GM15510 (cell line): ENCODE results near the gene CAMK1G.

Experiments
- POLR2A ChIP-seq: IDR thresholded peaks from 3 replicates; pipeline ENCODE4 v1.6.1; 2011; ENCODE audit warnings: borderline replicate concordance; ENCODE audit not compliant: insufficient read length; ENCODE audit errors: extremely low read depth

Gene CAMK1G

DNA sequence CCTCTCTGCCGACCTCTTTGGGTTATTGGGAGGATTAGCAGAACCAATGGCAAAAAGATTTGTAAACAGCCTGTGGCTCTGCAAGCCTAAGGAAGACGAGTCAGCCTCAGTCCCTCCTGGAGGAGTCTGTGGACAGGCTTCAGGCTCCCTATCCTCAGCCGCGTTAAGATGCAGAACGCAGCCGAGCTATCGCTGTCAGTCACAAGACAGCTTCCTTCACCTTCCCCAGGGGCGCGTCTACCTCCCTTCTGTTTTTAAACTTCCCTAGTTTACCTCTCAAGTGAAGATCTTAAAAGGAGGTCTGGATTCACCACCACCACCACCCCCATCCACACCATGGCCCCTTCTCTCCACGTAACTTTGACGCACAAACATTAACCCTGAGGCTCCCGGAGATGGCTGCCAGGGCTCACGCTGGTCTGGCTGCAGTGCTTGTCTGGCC lies 738 bp downstream of the CAMK1G start:
- TF ChIP-seq POLR2A: no peak

DNA sequence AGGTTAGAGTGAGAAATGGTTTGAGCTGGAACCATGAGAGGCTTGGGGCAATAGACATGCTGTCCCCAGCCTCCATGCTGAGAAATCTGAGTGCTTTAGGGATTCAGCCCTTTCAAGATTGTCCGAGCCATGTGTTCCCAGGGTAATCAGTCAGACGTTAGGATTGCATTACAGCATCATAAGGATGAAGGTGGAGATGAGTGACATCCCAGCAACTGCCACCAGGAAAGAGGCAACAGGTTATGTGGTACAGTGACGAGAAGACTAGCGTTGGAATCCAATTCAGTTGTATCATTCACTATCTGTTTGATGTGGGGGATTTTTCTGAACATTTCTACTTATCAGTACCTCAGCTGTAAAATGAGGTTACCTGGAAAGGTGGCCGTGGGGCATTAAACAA lies 1.7 kb downstream of the CAMK1G start:
- no peak for TF ChIP-seq POLR2A

GRCh38 chr1:209585672-209586071 lies 2.2 kb downstream of the CAMK1G start:
- TF ChIP-seq POLR2A: no peak

DNA sequence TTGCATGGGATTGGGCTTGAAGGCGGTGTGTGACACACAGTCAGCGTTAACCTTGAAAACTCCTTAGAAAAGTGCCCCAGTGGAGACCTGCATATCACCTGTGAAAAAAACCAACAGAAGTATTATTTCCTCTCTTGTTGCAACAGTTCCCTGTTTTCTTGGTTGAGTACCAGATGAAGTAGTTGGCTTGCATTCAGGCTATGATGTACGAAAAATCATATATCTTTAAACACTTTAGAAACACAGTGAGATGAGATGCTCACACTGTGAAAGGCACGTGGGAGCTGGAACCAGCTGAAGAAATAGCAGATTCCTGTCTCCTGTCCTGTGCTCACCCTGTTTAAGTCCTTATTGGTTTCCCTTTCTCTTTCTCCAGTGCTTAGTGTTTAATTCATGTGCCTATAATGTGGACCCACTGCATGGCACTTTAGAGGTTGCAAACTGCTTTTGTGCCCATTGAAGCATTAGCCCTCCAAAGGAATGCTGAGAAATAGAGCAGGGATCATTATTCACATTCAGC lies 2.8 kb downstream of the CAMK1G start:
- no peak for TF ChIP-seq POLR2A

DNA sequence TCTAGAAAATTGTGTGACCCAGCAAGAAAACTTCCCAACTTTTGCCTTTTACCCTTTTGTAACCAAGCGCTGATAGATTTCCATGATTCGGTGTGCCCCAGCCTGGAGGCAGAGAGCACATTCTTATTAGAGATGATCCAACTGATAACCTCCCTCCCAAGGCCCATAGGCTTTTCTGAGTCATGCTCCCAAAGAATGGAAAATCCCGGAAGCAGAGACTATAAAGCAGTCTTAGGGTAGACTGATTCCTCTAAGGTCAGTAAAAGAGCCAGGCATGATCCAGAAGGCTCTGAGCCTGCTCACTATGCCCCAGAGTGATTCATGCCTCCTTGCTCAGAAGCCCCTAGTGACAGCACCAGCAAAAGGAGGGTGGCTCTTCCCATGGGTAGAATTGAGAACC lies 4.3 kb downstream of the CAMK1G start:
- TF ChIP-seq POLR2A: no peak

- no peak for TF ChIP-seq POLR2A
Measured at GRCh38 chr1:209589440-209589839, 5.9 kb downstream of the CAMK1G start.

- no peak for TF ChIP-seq POLR2A
Measured at GRCh38 chr1:209589863-209590262, 6.3 kb downstream of the CAMK1G start.

- TF ChIP-seq POLR2A: no peak
Measured at GRCh38 chr1:209590405-209590804, 6.9 kb downstream of the CAMK1G start.

GRCh38 chr1:209593747-209594146 lies 10.2 kb downstream of the CAMK1G start:
- no peak for TF ChIP-seq POLR2A

- TF ChIP-seq POLR2A: no peak
Measured at GRCh38 chr1:209594440-209594839, 10.9 kb downstream of the CAMK1G start.

DNA sequence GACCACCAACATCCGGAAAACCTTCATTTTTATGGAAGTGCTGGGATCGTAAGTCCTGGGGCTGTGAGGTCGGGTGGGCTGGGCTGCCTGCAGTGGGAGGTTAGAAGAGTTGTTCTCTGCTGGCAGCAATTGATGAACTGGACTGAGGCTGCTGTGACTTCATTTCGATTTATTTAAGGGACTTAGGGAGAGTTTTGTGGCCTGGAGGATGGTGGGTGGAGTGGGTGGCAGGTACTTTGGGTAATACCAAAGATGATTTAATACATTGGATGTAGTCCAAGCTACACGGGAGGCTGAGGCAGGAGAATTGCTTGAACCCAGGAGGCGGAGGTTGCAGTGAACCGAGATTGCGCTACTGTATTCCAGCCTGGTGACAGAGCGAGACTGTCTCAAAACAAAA lies 11.5 kb downstream of the CAMK1G start:
- no peak for TF ChIP-seq POLR2A

DNA sequence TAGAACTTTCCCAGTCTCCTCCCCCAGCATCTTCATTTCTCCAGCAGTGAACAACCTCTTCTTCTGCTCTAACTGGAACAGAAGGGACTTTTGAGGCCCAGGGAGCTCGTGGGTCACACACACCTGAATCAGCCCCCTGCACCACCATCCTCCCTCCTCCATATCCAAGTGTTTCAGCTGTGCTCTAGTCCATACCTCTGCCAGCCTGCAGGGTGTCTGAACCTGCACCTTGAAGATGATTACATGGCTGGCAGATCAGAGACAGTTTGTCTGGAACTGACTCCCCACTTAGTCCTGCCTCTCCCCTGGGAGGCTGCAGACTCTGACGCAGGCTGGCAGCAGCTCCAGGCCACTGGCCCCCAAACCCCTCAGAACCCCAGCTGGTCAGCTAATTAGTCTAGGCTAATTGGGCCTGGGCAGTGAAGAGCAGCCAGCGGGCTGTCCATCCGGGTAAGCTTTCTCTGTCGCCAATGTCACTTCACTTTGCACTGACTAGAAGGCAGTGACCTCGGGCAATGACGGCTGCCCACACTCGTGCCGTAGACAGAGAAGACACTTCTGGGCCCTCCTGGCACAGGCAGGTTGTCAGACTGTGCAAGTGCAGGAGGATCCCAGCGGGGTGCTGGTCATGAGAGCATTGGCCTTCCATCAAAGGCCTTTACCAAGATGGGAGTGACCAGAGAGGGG lies 12.2 kb downstream of the CAMK1G start:
- TF ChIP-seq POLR2A: no peak

DNA sequence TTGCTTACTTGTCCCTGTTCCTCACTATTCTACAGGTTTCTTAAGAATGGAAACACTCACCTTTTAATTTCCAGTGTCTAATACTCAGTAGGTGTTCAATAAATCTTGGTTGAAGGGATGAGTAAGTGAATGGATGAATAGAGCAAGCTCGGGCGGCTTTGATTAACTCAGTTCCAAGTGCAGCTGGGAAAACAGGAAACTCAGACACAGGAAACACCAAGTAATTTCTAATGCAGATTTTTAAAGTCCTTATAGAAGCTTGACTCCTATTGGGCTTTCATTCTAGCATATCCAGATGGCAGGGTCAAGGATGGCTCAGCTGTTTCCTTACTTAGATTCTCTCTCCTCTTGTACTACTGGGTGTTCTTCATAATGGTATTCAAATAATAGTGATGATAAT lies 14.0 kb downstream of the CAMK1G start:
- TF ChIP-seq POLR2A: no peak

DNA sequence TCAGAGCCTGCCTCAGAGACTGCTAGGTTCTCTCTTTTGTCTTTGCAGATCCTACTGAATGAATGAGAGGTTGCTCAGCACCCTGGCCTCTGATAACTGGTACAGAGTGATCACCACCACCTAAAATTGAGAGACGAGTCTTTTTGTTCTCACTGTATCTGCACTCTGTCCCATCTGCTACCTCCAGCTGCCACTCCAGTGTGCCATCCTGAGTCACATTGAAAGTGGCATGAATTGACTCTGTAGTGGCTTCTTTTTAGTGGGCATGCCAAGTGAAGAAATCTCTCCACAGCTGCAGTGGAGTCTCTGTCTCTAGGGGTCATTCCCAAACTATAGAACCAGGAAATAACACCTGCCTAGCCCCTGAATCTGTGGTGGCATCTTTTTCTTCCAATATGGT lies 14.7 kb downstream of the CAMK1G start:
- TF ChIP-seq POLR2A: no peak

DNA sequence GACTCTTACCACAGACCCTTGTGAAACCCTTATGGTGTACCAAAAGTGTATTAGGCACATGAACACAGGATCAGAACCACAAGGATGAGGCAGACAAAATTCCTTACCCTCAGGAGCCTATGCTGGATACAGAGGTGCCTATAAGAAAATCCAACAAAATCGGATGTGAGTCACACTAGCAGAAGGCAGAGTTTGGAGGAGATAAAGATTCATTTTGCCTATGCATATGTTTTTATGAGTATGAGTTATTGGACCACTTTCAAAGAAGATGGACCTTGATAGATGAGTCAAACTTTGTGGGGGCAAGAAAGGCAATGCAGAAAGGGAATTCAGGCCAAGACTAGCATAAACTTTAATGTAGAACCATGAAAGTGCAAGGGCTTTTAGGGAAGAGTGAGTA lies 17.0 kb downstream of the CAMK1G start:
- no peak for TF ChIP-seq POLR2A

DNA sequence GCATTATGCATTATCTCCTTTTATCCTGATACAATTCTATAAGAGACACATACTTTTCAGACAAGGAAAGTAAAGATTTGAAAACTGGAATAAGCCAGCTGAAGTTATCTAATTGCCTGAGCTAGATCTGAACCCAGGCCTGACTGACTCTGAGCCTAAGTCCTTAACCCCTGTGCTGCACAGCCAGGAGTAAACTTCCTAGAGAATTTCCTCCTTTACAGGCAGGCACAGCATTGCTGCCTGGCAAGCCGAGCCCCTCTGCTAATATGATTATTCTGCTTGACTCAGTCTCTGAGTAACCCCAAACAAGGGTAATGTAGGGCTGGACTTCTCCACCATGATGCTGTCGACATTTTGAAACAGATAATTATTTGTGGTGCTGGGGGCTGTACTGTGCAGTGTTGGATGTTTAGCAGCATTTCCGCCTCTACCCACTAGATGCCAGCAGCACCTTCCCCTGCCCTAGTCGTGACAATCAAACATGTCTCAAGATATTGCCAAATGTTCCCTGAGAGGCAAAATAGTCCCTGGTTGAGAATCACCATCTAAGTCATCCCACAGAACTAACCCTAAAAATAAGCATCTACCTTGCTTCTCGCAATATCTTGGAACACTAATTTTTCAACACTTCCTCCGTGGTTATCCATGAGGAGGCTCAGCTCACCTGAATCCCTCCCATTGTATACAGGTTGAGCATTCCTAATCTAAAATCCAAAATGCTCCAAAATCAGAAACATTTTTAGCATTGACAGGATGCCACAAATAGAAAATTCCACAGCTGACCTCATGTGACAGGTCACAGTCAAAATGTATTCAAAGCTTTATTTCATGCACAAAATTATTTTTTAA lies 18.5 kb downstream of the CAMK1G start:
- TF ChIP-seq POLR2A: no peak

DNA sequence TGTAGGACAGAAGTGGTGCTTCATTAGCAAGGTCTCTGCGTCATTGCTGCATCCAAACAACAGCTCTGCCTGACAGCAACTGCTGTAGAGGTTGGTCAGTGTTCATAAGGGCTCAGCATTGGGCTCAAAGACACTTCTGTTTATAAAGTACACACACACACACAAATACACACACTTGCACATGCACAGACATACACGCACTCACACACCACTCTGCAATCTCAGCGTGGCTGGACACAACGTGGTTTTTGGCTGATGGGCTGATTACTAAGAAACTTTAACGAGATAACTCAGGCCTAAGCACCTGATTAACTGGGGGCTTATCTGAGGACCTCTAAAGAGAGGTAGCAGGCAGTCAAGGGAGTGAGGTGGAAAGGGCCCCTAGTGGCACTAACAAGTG lies 20.4 kb downstream of the CAMK1G start:
- no peak for TF ChIP-seq POLR2A
